GM18858 (cell line): ENCODE results near the gene XRCC5.
A peak's percentile ranks its signal among the peaks of the same experiment; 100 is the strongest.

Source experiments
- ATAC-seq: cut with Tn5 transposase; IDR thresholded peaks from one replicate; pipeline ENCODE4 v1.9.1; 2021; ENCODE audit not compliant: unreplicated experiment

The XRCC5 gene

GRCh38 chr2:216083464-216084281, 25.5 kb upstream of the XRCC5 start:
- no peak for ATAC-seq

DNA sequence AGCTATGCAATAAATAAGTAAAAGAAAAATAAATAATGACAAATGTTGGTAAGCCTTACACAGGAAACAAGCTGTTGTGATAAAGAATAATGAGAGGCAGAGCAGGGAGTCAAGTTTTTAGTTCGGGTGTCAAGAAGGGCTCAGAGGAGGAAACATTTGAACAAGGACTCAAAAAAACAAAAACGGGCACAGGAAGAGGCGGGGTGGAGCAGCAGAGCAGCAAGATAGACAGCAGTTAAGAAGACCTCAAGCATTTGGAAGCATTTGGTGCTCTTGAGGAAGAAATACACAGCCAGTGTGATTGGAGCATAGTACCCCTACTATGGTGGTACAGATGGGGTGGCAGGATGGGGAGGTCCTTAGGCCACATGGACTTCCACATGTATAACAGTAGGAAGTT, 24.6 kb upstream of the XRCC5 start:
- ATAC-seq = no peak

DNA sequence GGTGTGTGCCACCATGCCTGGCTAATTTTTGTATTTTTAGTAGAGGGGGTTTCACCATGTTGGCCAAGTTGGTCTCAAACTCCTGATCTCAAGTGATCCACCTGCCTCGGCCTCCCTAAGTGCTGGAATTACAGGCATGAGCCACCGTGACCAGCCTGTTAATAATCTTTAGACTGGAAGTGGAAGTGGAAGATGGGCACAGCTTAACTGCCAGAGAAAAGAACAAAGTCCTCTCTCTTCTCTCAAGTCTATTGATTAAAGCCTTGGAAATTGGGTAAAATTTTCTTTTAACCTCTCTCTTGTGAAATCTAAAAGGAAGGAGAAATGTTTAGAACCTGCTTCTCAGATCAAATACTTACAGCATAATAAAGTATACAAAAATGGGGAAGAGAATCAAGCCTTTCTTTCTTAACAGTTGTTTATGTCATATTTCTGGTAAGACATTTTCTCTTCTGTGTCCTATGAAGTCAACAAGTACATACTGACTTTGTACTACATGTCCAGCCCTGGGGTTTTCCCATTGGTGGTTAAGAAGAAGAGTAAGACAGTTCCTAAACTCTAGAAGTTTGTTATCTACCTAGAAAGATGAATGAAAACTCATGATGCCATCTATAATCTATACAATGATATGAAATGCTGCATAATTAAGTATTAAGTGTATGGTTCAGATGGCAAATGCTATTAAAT, 22.8 kb upstream of the XRCC5 start:
- ATAC-seq = no peak

GRCh38 chr2:216090369-216090786, 18.8 kb upstream of the XRCC5 start:
- peak; percentile 67 for ATAC-seq

DNA sequence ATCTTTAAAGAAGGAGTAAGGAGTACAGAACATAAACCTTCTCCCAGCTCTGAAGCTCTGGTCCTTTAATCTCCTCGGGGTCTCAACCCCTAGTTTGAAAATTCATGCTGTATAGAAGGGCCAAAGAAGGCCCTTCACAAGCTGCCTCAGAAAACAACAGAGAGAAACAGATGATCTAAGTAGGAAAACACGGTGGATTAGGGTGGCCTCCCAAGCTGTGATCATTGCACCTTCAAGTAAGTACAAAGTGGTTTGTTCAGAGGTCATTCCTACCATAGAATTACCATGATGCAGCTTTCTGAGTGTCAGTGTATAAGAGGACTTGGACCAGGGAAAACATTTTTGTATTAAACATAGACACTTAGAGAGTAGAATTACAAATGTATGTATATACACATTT, 16.5 kb upstream of the XRCC5 start:
- no peak for ATAC-seq

- no peak for ATAC-seq
Measured at GRCh38 chr2:216094701-216095100, 14.4 kb upstream of the XRCC5 start.

DNA sequence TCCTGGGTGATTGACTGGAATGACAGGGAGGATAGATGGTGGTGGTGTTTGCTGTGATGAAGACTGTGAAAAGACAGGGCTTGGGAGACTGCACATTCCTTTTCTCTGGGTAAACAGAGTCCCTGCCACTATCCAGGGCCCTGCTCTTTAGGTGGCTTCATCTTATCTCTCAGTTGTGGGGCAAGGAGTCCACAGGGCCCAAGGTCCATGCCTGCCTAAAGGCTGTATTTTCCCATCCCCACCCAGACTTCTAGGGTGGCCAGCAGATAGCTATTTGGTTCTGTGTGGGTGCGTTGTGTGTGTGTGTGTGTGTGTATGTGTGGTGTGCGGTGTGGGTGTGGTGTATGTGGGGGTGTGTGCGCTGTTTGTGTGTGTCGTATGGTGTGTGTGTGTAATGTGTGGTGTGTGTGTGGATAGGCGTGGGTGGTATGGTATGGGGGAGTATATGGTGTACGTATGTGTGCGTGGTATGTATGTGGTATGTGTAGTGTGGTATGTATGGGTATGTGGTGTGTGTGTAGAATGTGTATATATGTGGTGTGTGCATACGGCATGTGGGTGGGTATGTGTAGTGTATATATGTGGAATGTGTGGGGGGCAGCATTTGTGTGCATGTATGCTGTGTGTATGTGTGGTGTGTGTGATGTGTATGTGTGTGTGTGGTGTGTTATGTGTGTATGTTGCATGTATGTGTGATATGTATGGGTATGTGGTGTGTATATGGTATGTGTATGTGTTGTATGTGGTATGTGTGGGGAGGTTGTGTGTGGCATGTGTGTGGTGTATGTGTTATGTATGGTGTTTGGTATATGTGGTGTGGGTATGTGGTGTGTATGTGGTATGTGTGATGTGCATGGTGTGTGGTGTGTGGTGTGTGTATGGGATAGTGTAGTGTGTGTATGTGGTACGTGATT, 10.5 kb upstream of the XRCC5 start:
- ATAC-seq = no peak

GRCh38 chr2:216101109-216101508, 8.0 kb upstream of the XRCC5 start:
- no peak for ATAC-seq

- no peak for ATAC-seq
Measured at GRCh38 chr2:216103213-216103612, 5.9 kb upstream of the XRCC5 start.

DNA sequence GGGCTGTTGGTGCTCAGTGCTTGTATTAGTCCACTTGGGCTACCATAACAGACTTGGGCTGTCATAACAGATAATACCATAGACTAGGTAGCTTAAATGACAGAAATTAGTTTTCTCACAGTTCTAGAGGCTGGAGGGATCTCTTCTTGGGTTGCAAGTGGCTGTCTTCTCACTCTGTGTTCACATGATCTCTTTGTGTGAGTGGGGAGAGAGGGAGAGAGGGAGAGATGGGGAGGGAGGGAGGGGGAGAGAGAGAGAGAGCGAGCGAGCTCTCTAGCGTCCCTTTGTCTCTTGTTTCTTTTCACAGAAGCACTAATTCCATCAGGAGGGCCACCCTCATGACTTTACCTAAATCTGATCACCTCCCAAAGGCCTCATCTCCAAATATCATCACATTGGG, 4.5 kb upstream of the XRCC5 start:
- ATAC-seq = no peak

DNA sequence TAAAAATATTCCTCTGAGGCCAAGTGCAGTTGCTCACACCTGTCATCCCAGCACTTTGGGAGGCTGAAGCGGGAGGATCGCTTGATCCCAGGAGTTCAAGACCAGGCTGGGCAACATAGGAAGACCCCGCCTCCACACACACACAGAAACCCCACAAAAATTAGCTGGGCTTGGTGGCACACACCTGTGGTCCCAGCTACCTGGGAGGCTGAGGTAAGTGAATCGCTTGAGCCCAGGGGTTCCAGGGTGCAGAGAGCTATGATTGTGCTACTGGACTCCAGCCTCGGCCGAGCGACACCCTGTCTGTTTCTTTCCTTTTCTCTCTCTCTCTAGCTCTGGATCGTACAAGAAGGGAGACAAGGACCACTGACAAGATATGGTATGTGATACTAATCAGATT, 1.8 kb upstream of the XRCC5 start:
- ATAC-seq = no peak

DNA sequence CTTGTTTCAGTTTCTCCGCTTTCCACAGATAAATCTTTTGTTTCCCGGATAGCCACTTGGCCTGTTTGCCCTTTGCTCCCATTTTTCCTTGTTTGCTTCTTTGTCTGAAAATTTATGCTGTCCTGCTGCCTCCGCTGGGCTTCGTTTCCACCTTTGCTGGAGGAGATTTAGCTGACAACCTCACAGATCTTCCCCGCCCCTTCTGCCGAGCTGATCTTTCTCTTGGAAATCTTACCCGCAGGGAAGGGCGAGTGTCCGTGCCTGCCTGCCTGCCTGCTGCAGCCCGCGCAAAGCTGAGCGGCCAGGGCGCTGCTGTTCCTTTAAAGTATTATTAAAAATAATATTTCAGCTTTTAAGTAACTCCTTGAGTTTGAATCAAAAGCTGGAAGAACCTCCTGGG, 1.4 kb upstream of the XRCC5 start:
- ATAC-seq = no peak

GRCh38 chr2:216108310-216108966, 710 bp upstream of the XRCC5 start:
- no peak for ATAC-seq

DNA sequence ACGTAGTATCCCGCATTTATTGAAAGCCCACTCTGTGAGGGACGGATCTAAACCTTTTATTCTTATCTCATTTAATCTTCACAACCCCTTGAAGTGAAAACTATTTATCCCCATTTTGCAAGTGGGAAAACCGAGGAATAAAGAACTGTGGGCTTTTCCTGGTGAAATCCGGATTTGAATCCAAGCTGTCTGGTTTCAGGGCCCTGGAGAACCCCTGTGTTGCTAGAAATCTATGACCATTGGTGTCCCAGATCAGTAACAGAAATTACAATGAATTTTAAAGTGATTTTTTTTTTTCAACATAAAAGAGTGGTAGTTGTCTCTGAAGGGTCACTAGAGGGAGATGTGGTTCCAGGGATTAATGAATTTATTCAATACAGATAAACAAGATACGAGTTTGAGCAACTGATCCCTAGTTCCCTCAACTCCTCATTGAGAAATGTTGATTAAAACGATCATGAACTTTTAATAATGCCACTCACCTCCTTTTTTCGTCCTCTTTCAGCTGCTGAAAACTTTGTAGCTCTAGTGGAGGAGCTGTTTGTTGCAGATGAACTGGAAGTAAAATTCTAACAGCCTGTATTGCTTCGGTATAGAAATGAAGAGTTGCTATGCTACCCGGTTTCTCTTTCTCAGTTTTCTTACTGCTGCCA, 940 bp downstream of the XRCC5 start:
- ATAC-seq = no peak

- no peak for ATAC-seq
Measured at GRCh38 chr2:216110620-216111019, 1.5 kb downstream of the XRCC5 start.

DNA sequence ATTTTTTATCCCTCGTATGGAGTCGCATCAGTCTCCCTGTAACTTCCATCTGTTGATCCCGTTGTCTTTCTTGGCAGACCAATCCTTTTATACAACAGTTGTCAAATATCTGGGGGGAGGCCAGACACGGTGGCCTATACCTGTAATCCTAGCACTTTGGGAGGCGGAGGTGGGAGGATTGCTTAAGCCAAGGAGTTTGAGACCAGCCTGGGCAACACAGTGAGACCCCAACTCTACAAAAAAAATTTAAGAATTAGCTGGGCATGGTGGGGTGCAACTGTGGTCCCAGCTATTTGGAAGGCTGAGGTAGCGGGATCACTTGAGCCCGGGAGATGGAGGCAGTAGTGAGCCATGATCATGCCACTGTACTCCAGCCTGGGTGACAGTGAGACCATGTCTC, 2.0 kb downstream of the XRCC5 start:
- no peak for ATAC-seq

DNA sequence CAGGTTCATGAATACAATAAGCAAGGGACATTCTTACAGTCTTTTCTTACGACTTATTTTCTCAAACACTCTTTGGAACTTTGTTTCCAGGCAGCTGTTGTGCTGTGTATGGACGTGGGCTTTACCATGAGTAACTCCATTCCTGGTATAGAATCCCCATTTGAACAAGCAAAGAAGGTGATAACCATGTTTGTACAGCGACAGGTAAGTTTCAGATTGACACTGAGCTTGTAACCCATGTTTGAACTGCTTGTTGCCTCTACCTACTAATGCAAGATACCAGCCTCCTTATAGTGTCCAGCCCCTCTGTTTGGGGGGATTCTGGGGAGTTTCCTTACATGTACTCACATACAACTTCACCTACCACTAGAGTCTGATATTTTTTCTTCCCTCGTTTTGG, 3.8 kb downstream of the XRCC5 start:
- ATAC-seq = no peak

DNA sequence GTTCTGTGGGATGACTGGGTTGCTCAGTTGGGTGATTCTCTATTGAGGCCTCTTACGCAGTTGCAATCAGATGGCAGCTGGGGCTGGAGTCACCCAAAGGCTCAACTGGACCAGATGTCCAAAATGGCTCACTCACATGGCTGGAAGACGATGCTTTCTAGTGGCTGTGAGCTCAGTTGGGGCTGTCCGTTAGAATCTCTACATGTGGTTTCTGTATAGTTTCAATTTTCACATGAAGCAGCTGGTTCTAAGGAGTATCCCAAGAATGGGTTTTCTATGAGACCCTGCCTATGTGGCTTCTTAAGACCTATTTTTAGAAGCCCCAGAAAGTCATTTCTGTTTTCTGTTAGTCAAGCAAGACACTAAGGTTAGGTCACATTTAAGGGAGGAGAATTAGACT, 4.4 kb downstream of the XRCC5 start:
- peak; percentile 71 for ATAC-seq

DNA sequence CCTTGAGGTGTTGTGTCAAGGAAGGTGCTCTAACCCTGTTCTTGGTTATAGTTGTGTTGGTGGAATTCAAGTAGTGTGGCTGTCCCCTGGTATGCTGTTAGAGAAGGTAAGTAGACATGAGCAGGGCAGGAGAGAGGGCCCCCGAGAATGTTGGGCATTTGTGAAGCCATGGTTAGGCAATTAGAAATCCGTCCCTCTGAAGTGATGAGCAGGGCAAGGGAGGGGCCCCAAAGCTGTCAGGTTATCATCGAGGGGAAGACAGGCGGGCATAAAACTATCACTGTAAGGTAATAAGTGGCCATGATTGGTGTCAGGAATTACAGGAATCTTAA, 5.2 kb downstream of the XRCC5 start:
- no peak for ATAC-seq

DNA sequence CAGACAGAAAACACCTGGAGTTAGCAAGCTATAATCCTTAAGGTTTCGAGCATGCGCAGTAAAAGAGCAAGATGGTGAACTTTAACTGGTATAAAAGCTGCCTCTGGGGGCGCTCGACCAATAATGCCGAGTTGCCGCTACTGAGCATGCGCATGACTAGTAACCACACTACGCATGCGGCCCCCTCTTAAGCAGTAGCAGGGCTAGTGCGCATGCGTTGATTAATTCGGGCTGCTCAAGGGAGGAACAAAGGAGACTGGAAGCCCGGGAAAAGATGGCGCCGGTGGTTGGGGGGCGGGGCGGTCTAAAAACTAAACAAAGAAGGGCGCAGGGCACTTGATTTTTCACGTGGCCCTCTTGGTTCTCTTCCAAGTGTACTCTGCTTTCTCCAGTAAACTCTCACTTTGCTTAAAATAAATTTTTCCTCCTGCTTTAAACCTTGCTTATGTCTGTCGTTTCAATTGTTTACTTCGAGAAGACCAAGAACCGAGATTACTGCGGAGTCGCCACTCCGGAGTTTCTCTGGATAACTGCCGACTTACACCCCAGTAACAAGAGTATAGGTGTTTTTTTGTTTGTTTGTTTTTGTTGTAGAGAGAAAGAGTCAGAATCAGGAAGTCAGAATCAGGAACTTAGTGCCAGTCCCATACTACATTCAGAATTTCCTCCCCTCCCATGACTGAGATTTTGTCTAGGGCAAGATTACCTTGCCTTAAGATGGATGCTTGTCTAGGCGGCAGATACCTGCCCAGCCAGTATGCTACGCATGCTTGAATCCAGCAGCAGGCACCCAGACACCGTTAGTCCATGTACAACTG, 5.8 kb downstream of the XRCC5 start:
- peak; percentile 23 for ATAC-seq
